Measurements from ENCODE around the gene SUN1.

The SUN1 gene

GRCh38 chr7:821688-822087 lies 10.6 kb upstream of the SUN1 start:
- no peak for ATAC-seq
- TF ChIP-seq OSR1 (CRISPR knock-in tag; IDR thresholded peaks at IDR 0.05) (no peak), SNAI2 (CRISPR knock-in tag; IDR thresholded peaks at IDR 0.05) (no peak), GLIS3 (CRISPR knock-in tag; IDR thresholded peaks at IDR 0.05) (no peak), ARNTL (CRISPR knock-in tag; IDR thresholded peaks at IDR 0.05; ENCODE audit: borderline replicate concordance, low read depth) (no peak), TOX (CRISPR knock-in tag; IDR thresholded peaks at IDR 0.05; ENCODE audit: borderline replicate concordance) (no peak), TCF4 (CRISPR knock-in tag; IDR thresholded peaks at IDR 0.05; ENCODE audit: borderline replicate concordance) (no peak), CSDC2 (CRISPR knock-in tag; IDR thresholded peaks at IDR 0.05) (no peak), TSHZ2 (CRISPR knock-in tag; IDR thresholded peaks at IDR 0.05) (no peak), ZNF565 (CRISPR knock-in tag; conservative IDR thresholded peaks at IDR 0.05; ENCODE audit: low read depth) (no peak), ZC3H10 (CRISPR knock-in tag; IDR thresholded peaks at IDR 0.05) (no peak), RARB (CRISPR knock-in tag; IDR thresholded peaks at IDR 0.05) (no peak), ISL1 (CRISPR knock-in tag; IDR thresholded peaks at IDR 0.05) (no peak), ZFP30 (CRISPR knock-in tag; IDR thresholded peaks at IDR 0.05) (no peak), ZFP3 (CRISPR knock-in tag; IDR thresholded peaks at IDR 0.05) (no peak)
- TF ChIP-seq, protein P1, sequence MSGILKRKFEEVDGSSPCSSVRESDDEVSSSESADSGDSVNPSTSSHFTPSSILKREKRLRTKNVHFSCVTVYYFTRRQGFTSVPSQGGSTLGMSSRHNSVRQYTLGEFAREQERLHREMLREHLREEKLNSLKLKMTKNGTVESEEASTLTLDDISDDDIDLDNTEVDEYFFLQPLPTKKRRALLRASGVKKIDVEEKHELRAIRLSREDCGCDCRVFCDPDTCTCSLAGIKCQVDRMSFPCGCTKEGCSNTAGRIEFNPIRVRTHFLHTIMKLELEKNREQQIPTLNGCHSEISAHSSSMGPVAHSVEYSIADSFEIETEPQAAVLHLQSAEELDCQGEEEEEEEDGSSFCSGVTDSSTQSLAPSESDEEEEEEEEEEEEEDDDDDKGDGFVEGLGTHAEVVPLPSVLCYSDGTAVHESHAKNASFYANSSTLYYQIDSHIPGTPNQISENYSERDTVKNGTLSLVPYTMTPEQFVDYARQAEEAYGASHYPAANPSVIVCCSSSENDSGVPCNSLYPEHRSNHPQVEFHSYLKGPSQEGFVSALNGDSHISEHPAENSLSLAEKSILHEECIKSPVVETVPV (CRISPR knock-in tag; IDR thresholded peaks at IDR 0.05) = no peak
- TF ChIP-seq, protein P2, sequence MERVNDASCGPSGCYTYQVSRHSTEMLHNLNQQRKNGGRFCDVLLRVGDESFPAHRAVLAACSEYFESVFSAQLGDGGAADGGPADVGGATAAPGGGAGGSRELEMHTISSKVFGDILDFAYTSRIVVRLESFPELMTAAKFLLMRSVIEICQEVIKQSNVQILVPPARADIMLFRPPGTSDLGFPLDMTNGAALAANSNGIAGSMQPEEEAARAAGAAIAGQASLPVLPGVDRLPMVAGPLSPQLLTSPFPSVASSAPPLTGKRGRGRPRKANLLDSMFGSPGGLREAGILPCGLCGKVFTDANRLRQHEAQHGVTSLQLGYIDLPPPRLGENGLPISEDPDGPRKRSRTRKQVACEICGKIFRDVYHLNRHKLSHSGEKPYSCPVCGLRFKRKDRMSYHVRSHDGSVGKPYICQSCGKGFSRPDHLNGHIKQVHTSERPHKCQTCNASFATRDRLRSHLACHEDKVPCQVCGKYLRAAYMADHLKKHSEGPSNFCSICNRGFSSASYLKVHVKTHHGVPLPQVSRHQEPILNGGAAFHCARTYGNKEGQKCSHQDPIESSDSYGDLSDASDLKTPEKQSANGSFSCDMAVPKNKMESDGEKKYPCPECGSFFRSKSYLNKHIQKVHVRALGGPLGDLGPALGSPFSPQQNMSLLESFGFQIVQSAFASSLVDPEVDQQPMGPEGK (CRISPR knock-in tag; IDR thresholded peaks at IDR 0.05; ENCODE audit: borderline replicate concordance) = no peak

GRCh38 chr7:822692-823276 lies 9.5 kb upstream of the SUN1 start:
- TF ChIP-seq ARNTL (CRISPR knock-in tag; IDR thresholded peaks at IDR 0.05; ENCODE audit: borderline replicate concordance, low read depth) = no peak
- no peak for TF ChIP-seq RARB (CRISPR knock-in tag; IDR thresholded peaks at IDR 0.05)
- TF ChIP-seq, protein P1 (CRISPR knock-in tag; IDR thresholded peaks at IDR 0.05) = no peak
- TF ChIP-seq ZFP30 (CRISPR knock-in tag; IDR thresholded peaks at IDR 0.05) = no peak
- TF ChIP-seq, protein P3, sequence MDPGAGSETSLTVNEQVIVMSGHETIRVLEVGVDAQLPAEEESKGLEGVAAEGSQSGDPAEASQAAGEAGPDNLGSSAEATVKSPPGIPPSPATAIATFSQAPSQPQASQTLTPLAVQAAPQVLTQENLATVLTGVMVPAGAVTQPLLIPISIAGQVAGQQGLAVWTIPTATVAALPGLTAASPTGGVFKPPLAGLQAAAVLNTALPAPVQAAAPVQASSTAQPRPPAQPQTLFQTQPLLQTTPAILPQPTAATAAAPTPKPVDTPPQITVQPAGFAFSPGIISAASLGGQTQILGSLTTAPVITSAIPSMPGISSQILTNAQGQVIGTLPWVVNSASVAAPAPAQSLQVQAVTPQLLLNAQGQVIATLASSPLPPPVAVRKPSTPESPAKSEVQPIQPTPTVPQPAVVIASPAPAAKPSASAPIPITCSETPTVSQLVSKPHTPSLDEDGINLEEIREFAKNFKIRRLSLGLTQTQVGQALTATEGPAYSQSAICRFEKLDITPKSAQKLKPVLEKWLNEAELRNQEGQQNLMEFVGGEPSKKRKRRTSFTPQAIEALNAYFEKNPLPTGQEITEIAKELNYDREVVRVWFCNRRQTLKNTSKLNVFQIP (CRISPR knock-in tag; IDR thresholded peaks at IDR 0.05; ENCODE audit: borderline replicate concordance, low read depth) = no peak
- TF ChIP-seq ZNF565 (CRISPR knock-in tag; conservative IDR thresholded peaks at IDR 0.05; ENCODE audit: low read depth) = no peak
- no peak for TF ChIP-seq BACH2 (CRISPR knock-in tag; IDR thresholded peaks at IDR 0.05; ENCODE audit: borderline replicate concordance)
- no peak for TF ChIP-seq CREB5 (CRISPR knock-in tag; IDR thresholded peaks at IDR 0.05; ENCODE audit: low read depth)
- TF ChIP-seq ESRRG (CRISPR knock-in tag; IDR thresholded peaks at IDR 0.05) = no peak
- TF ChIP-seq, protein P2 (CRISPR knock-in tag; IDR thresholded peaks at IDR 0.05; ENCODE audit: borderline replicate concordance) = no peak
- TF ChIP-seq ZNF8 (CRISPR knock-in tag; IDR thresholded peaks at IDR 0.05) = no peak
- TF ChIP-seq TOX (CRISPR knock-in tag; IDR thresholded peaks at IDR 0.05; ENCODE audit: borderline replicate concordance) = no peak
- ATAC-seq = no peak

Data from SK-N-SH treated with all-trans-retinoic acid at 6 μM for 48 hours (cell line).